HCT116 (cell line): ENCODE data around the gene NCKAP5L. TPM values are rescaled to one million over a fixed set of nuclear protein-coding genes. Genes with fewer than 3 reads are reported as not detected.

Experiments used
- ATAC-seq: fragments of 200-7000 bp; cut with Tn5 transposase; 2 replicates; pipeline ENCODE4 v1.9.1; 2020; ENCODE audit warnings: mild to moderate bottlenecking, moderate library complexity
- BruUV-seq: library from RNA; stranded (reverse); fragments of 400-500 nt; replicated peaks from 2 replicates; lab custom pipeline; 2021; lab: Mats Ljungman, UMichigan
- CTCF ChIA-PET: fragments of 300-600 bp; sonication (Branson Sonifier 250); formaldehyde crosslinking; loops from one replicate; lab custom pipeline; 2021; ENCODE audit warnings: antibody characterized with exemption; lab: Charles Lee
- POLR2A ChIA-PET: fragments of 300-600, 350-600 bp; sonication (Branson Sonifier 250); formaldehyde crosslinking; loops from one replicate; lab custom pipeline; 2021; ENCODE audit warnings: antibody characterized with exemption; lab: Charles Lee
- RAD21 ChIA-PET, 2 experiments: fragments of 300-600 bp; sonication (Branson Sonifier 250); formaldehyde crosslinking; loops; one replicate each; lab custom pipeline; 2023; ENCODE audit warnings: low total read pairs in 2 of 2; ENCODE audit not compliant: uncharacterized antibody in 2 of 2, unreplicated experiment in 2 of 2, low non-redundant PET in 1 of 2; lab: Charles Lee
- DNase-seq: peaks from one replicate; pipeline ENCODE4 v3.0.0-alpha.2; 2010; ENCODE audit warnings: low read depth, low spot score
- H2AFZ ChIP-seq: fragments of 200-600 bp; shearing (Covaris generic), sonication (generic); 2 replicates; pipeline ENCODE4 v1.6.1; 2017; ENCODE audit warnings: low read depth, mixed run types, mixed read lengths, antibody characterized with exemption, low read length; ENCODE audit not compliant: poor library complexity, severe bottlenecking
- H3K27ac ChIP-seq: 2 replicates; pipeline ENCODE4 v1.5.1; 2012; ENCODE audit warnings: low read depth, low read length
- H3K27me3 ChIP-seq: fragments of 200-600 bp; sonication (generic); 2 replicates; pipeline ENCODE4 v1.6.1; 2016; ENCODE audit warnings: mixed run types, low read length, mixed read lengths; ENCODE audit not compliant: insufficient read depth
- H3K36me3 ChIP-seq, 2 experiments: fragments of 200-500 bp in 1 of 2; fragments of 200-600 bp in 1 of 2; sonication (Bioruptor generic) in 1 of 2; sonication (generic) in 1 of 2; 2 replicates each; pipeline versions ENCODE4 v1.5.1 to v1.6.1; 2014 to 2016; ENCODE audit warnings: low read length in 2 of 2, inconsistent platforms in 1 of 2, mixed read lengths in 1 of 2, mixed run types in 1 of 2; ENCODE audit not compliant: insufficient read depth in 2 of 2, control insufficient read depth in 1 of 2
- H3K4me1 ChIP-seq, 2 experiments: fragments of 200-600 bp in 1 of 2; sonication (generic) in 1 of 2; 2 replicates each; pipeline versions ENCODE4 v1.5.1 to v1.6.1; 2012 to 2017; ENCODE audit warnings: low read length in 2 of 2, inconsistent platforms in 1 of 2, mild to moderate bottlenecking in 1 of 2, mixed read lengths in 1 of 2, mixed run types in 1 of 2, moderate library complexity in 1 of 2; ENCODE audit not compliant: insufficient read depth in 2 of 2, control insufficient read depth in 1 of 2
- H3K4me2 ChIP-seq: fragments of 200-600 bp; sonication (generic); 2 replicates; pipeline ENCODE4 v1.6.1; 2017; ENCODE audit warnings: mixed run types, low read length, mixed read lengths
- H3K4me3 ChIP-seq, 2 experiments: fragments of 200-600 bp in 1 of 2; sonication (generic) in 1 of 2; replicated peaks in 1 of 2; 2 replicates each; pipeline ENCODE4 v1.5.1; 2011 to 2016; ENCODE audit warnings: low read length in 2 of 2, control low read depth in 1 of 2, low read depth in 1 of 2, mild to moderate bottlenecking in 1 of 2, mixed read lengths in 1 of 2, mixed run types in 1 of 2
- H3K79me2 ChIP-seq: fragments of 200-600 bp; sonication (generic); 2 replicates; pipeline ENCODE4 v1.6.1; 2017; ENCODE audit warnings: mild to moderate bottlenecking, mixed run types, low read length, moderate library complexity, mixed read lengths; ENCODE audit not compliant: insufficient read depth
- H3K9ac ChIP-seq: fragments of 200-600 bp; sonication (generic); 2 replicates; pipeline ENCODE4 v1.6.1; 2016; ENCODE audit warnings: low read length, mixed read lengths
- H3K9me2 ChIP-seq: fragments of 200-600 bp; sonication (generic), shearing (Covaris generic); 2 replicates; pipeline ENCODE4 v1.6.1; 2017; ENCODE audit warnings: mixed run types, mild to moderate bottlenecking, moderate library complexity; ENCODE audit not compliant: insufficient read depth
- H3K9me3 ChIP-seq, 2 experiments: fragments of 200-500 bp in 1 of 2; fragments of 200-600 bp in 1 of 2; sonication (Bioruptor generic) in 1 of 2; sonication (generic) in 1 of 2; 2 replicates each; pipeline ENCODE4 v1.6.1; 2014 to 2017; ENCODE audit warnings: low read length in 2 of 2, mixed read lengths in 2 of 2, inconsistent platforms in 1 of 2, low read depth in 1 of 2, mild to moderate bottlenecking in 1 of 2, mixed run types in 1 of 2, moderate library complexity in 1 of 2; ENCODE audit not compliant: control insufficient read depth in 1 of 2, insufficient read depth in 1 of 2
- H4K20me1 ChIP-seq: fragments of 200-600 bp; sonication (generic), shearing (Covaris generic); 2 replicates; pipeline ENCODE4 v1.6.1; 2017; ENCODE audit warnings: mixed run types, mild to moderate bottlenecking, moderate library complexity; ENCODE audit not compliant: insufficient read depth
- CEBPB ChIP-seq: IDR thresholded peaks from 2 replicates; pipeline ENCODE4 v1.6.1; 2012; ENCODE audit warnings: low read depth
- EZH2 ChIP-seq: fragments of 200-600 bp; sonication (generic); IDR thresholded peaks from 2 replicates; pipeline ENCODE4 v1.6.1; 2017; ENCODE audit warnings: antibody characterized with exemption, mixed run types
- EZH2phosphoT487 ChIP-seq: fragments of 200-600 bp; IDR thresholded peaks from 2 replicates; pipeline ENCODE4 v1.6.1; 2018; ENCODE audit warnings: antibody characterized with exemption, borderline replicate concordance
- FOSL1 ChIP-seq: IDR thresholded peaks from 2 replicates; pipeline ENCODE4 v1.6.1; 2012; ENCODE audit warnings: low read depth
- POLR2A ChIP-seq: IDR thresholded peaks from 2 replicates; pipeline ENCODE4 v1.7.0; 2011; ENCODE audit warnings: borderline replicate concordance; ENCODE audit not compliant: insufficient read depth, insufficient read length; ENCODE audit errors: extremely low read depth
- SIN3A ChIP-seq: IDR thresholded peaks from 2 replicates; pipeline ENCODE4 v1.6.1; 2012; ENCODE audit warnings: low read depth
- SP1 ChIP-seq: IDR thresholded peaks from 2 replicates; pipeline ENCODE4 v1.6.1; 2012; ENCODE audit warnings: low read depth
- SRF ChIP-seq: IDR thresholded peaks from 2 replicates; pipeline ENCODE4 v1.6.1; 2012; ENCODE audit warnings: low read depth
- YY1 ChIP-seq: IDR thresholded peaks from 2 replicates; pipeline ENCODE4 v1.6.1; 2011; ENCODE audit warnings: low read length, low read depth, moderate library complexity, mild to moderate bottlenecking; ENCODE audit not compliant: insufficient replicate concordance; ENCODE audit errors: extremely low read depth
- intact Hi-C: fragments of 100-400 bp; cut with micrococcal nuclease; formaldehyde crosslinking; loops from 2 replicates; pipeline ENCODE4 v1.10.0; 2022
- total RNA-seq: library from RNA; stranded (reverse); gene quantifications from one replicate; pipeline ENCODE4 v1.2.1, GENCODE V29; 2021; ENCODE audit not compliant: unreplicated experiment
- TF ChIP-seq, protein P1 (sequence below): IDR thresholded peaks from 2 replicates; pipeline ENCODE4 v1.6.1; 2011; ENCODE audit warnings: mild to moderate bottlenecking, low read length, moderate library complexity; ENCODE audit not compliant: insufficient replicate concordance; ENCODE audit errors: extremely low read depth
- TF ChIP-seq, protein P2 (sequence below): IDR thresholded peaks from 2 replicates; pipeline ENCODE4 v1.6.1; 2012

NCKAP5L gene
- total RNA-seq, 1 experiment from 2014 or later: 12.1 TPM

DNA sequence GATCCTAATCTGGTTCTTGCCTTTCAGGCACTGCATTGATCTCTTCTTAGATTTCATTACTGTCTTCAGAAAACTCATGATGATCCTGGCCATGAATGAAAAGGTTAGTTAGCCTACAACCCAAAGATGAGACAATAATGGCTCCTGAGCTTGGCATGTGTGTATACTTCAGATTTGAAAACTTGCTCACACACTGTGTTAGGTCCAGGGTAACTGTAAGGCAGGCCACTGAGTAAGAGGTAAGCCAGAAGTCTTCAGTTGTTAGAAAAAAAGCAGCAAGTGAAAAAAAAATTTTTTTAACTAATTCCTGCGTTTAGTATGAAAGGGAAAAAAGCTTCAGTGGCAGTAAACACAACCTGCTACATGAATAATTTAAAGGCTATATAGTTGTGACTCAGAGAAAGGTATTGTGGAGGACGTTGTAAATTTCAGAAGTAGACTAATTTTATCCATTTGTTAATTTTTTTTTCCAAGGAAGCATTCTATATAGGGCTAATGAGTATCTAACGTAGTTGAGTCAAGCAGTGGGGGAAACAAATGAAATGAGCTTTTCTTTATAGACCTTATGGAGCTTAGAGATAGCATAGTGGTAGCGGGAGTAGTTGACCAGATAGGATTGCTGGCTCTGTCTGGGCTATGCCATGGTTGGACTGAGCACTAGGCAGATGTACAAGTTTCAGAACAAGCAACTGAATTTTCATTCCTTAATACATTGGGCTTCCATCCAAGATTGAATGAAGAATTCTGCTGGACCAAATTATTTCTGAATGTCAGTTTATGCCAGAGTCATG is 66.3 kb downstream of the NCKAP5L start:
- RAD21 ChIA-PET: no interaction called here
- no TSS peak for BruUV-seq
- no peak for DNase-seq

More for the DNA sequence above, 66.3 kb downstream of the NCKAP5L start:
- Histone ChIP-seq H3K4me2 (no peak overlapping the region), H3K79me2 (peaks cover 7% of the 10 kb centered on the region; the same call in 1 of the 2 replicates), H3K36me3 (peaks cover 56 to 69% of the 10 kb centered on the region in 2 experiments), H3K4me1 (no peaks in the 10 kb centered on the region), H3K9me3 (no peaks in the 10 kb centered on the region), H3K9ac (no peak overlapping the region), H3K27me3 (no peaks in the 10 kb centered on the region), H3K4me3 (no peak overlapping the region), H3K9me2 (no peaks in the 10 kb centered on the region), H3K27ac (no peak overlapping the region), H4K20me1 (peaks cover 3% of the 10 kb centered on the region; the same call in 1 of the 2 replicates), H2AFZ (no peak overlapping the region)
- TF ChIP-seq, protein P1, sequence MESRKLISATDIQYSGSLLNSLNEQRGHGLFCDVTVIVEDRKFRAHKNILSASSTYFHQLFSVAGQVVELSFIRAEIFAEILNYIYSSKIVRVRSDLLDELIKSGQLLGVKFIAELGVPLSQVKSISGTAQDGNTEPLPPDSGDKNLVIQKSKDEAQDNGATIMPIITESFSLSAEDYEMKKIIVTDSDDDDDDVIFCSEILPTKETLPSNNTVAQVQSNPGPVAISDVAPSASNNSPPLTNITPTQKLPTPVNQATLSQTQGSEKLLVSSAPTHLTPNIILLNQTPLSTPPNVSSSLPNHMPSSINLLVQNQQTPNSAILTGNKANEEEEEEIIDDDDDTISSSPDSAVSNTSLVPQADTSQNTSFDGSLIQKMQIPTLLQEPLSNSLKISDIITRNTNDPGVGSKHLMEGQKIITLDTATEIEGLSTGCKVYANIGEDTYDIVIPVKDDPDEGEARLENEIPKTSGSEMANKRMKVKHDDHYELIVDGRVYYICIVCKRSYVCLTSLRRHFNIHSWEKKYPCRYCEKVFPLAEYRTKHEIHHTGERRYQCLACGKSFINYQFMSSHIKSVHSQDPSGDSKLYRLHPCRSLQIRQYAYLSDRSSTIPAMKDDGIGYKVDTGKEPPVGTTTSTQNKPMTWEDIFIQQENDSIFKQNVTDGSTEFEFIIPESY: no peak
- TF ChIP-seq POLR2A (no peak), SRF (no peak), SIN3A (no peak), FOSL1 (no peak), YY1 (no peak), SP1 (no peak), EZH2 (no peak), EZH2phosphoT487 (no peak), CEBPB (no peak)
- TF ChIP-seq, protein P2, sequence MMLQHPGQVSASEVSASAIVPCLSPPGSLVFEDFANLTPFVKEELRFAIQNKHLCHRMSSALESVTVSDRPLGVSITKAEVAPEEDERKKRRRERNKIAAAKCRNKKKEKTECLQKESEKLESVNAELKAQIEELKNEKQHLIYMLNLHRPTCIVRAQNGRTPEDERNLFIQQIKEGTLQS: no peak
- intact Hi-C loops: loop anchor here (1.0 kb wide), 1 partner anchor 118 kb away; no protein-coding TSS in a partner anchor
- CTCF ChIA-PET: interaction anchor here (1.1 to 1.6 kb wide), 6 partner anchors 16 to 404 kb away, joined by 3 to 9 read pairs (median 4); partner anchors contain the start of genes BCDIN3D and TMBIM6
- POLR2A ChIA-PET: interaction anchor here (3.1 kb wide), 1 partner anchor 20 kb away, joined by 11 read pairs; the partner anchor contains the start of gene TMBIM6
- ATAC-seq: no peak
